Mucosa of descending colon (tissue), 3 donors: ENCODE measurements around the gene TCP11L2. TPM values are rescaled to one million over a fixed set of nuclear protein-coding genes. Genes with fewer than 3 reads are reported as not detected.

Experiments
- ATAC-seq: fragments of 200-7000 bp; cut with Tn5 transposase; one replicate; pipeline ENCODE4 v1.9.1; 2020; ENCODE audit warnings: mild to moderate bottlenecking, moderate library complexity
- DNase-seq, 3 donors: peaks; one replicate each; pipeline ENCODE4 v3.0.0-alpha.2; 2020
- H3K36me3 ChIP-seq: fragments of 200-600 bp; one replicate; pipeline ENCODE4 v1.8.0; 2021; ENCODE audit warnings: low read depth, mild to moderate bottlenecking
- H3K4me1 ChIP-seq: fragments of 200-600 bp; one replicate; pipeline ENCODE4 v1.8.0; 2021; ENCODE audit warnings: low read depth, mild to moderate bottlenecking
- H3K4me3 ChIP-seq: fragments of 200-600 bp; one replicate; pipeline ENCODE4 v1.8.0; 2021; ENCODE audit warnings: mild to moderate bottlenecking
- H3K9me3 ChIP-seq: fragments of 200-600 bp; one replicate; pipeline ENCODE4 v1.8.0; 2021; ENCODE audit warnings: mild to moderate bottlenecking
- CTCF ChIP-seq: fragments of 200-600 bp; IDR thresholded peaks from one replicate; pipeline ENCODE4 v1.8.0; 2022; ENCODE audit warnings: antibody characterized with exemption, mild to moderate bottlenecking
- intact Hi-C, 2 donors: fragments of 100-400 bp; cut with DNase I in 1 of 2; cut with micrococcal nuclease in 1 of 2; formaldehyde crosslinking; loops; one replicate each; pipeline versions ENCODE4 v1.11.0 to v1.11.1; 2022; cut with DNase I, micrococcal nuclease
- total RNA-seq, 3 donors: library from RNA; stranded (reverse); fragmentation: NEBNext Ultra II Directional in 2 of 3; extraction: Animal tissue kit (Norgen Biotek cat#: 25700) in 2 of 3; gene quantifications; one replicate each; pipeline versions ENCODE4 v1.2.1 to v1.2.4, GENCODE V29; 2021 to 2023
- donor health status: DM: no; HTN: no; CAD: no; lungs with moderate emphysema.
- donor health status: DM: no; HTN: no; CAD: no.
- donor health status: DM: no; HTN: yes; CAD: no.

The TCP11L2 gene
- total RNA-seq, 3 donors from 2014 or later = 32.1 to 54.5 (median 44.8) TPM

- H3K4me3 ChIP-seq = peak overlapping the region; percentile 15
- peak; percentile 82 to 92 (median 88) for DNase-seq
- peaks cover 15% of the 10 kb centered on the region for H3K4me1 ChIP-seq
- TF ChIP-seq CTCF = no peak
- ATAC-seq = peak; percentile 78
- no peaks in the 10 kb centered on the region for H3K9me3 ChIP-seq
- intact Hi-C loops = no loop called here
- H3K36me3 ChIP-seq = no peaks in the 10 kb centered on the region
These were observed 767 bp upstream of the TCP11L2 start for GRCh38 chr12:106301611-106302321.

DNA sequence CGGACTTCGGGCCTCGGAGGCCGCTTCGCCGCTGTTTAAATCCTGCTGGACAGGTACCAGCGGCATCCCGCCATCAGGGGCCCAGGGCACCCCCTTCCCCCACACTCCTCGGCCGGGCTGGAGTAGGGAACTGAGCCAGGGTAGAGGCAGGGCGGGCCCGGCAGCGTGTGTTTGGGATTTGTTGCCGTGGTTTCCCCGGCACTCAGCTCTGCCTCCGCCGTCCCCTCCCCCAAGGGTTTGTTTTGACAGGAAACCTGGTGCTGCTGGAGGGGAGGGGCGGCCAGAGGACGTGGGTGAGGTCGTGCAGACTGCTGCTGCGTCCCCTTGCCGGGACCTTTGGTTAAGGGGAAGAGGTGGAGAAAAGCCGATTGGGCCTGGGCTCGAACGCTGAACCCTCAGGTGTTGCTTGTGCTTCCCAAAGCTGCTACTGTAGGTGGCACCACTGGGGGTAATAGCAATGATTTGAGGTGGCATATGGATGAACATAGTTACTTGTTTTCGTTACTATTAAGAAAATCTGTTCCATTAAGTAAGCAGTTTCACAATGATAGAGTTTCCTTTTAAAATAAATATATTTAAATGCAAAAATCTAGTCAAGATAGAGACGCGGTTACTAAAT lies 778 bp downstream of the TCP11L2 start:
- Histone ChIP-seq H3K4me1 (peaks cover 15% of the 10 kb centered on the region), H3K36me3 (no peaks in the 10 kb centered on the region), H3K4me3 (peak overlapping the region; percentile 92), H3K9me3 (no peaks in the 10 kb centered on the region)
- ATAC-seq (peak; percentile 73), DNase-seq (peak; percentile 85 to 93 (median 90))
- intact Hi-C loops = no loop called here
- TF ChIP-seq CTCF = no peak

- peaks cover 19% of the 10 kb centered on the region for H3K4me1 ChIP-seq
- no peak for ATAC-seq
- no peaks in the 10 kb centered on the region for H3K9me3 ChIP-seq
- H3K4me3 ChIP-seq = no peak overlapping the region
- intact Hi-C loops = no loop called here
- H3K36me3 ChIP-seq = no peaks in the 10 kb centered on the region
- TF ChIP-seq CTCF = no peak
- DNase-seq = no peak
These were observed 1.5 kb downstream of the TCP11L2 start for GRCh38 chr12:106304001-106304421.

- intact Hi-C loops = no loop called here
- Histone ChIP-seq H3K9me3 (no peaks in the 10 kb centered on the region), H3K4me3 (no peak overlapping the region), H3K4me1 (peaks cover 19% of the 10 kb centered on the region), H3K36me3 (no peaks in the 10 kb centered on the region)
- DNase-seq = no peak
- no peak for TF ChIP-seq CTCF
- no peak for ATAC-seq
These were observed 2.3 kb downstream of the TCP11L2 start for GRCh38 chr12:106304797-106305196.

GRCh38 chr12:106305376-106305775 lies 2.8 kb downstream of the TCP11L2 start:
- no peak for TF ChIP-seq CTCF
- intact Hi-C loops = no loop called here
- ATAC-seq (no peak), DNase-seq (no peak)
- H3K4me1 ChIP-seq = peaks cover 19% of the 10 kb centered on the region
- no peak overlapping the region for H3K4me3 ChIP-seq
- no peaks in the 10 kb centered on the region for H3K9me3 ChIP-seq
- H3K36me3 ChIP-seq = no peaks in the 10 kb centered on the region
